T-cell (primary cell): ENCODE measurements around the gene SLAMF7. TPM values are rescaled to one million over a fixed set of nuclear protein-coding genes. Genes with fewer than 3 reads are reported as not detected.

Experiments
- ATAC-seq, 4 experiments: fragments of 200-7000 bp in 3 of 4; fragments of 150-1000 bp in 1 of 4; cut with Tn5 transposase; replicated peaks in 1 of 4; 1 replicate in 3 of 4; 2 replicates in 1 of 4; pipeline ENCODE4 v1.10.0; 2021; ENCODE audit warnings: moderate library complexity in 3 of 4, mild to moderate bottlenecking in 2 of 4, moderate number of reproducible peaks in 1 of 4
- CTCF ChIA-PET, 2 donors: fragments of 300-600 bp; sonication (Branson Sonifier 250); formaldehyde crosslinking; loops; one replicate each; lab custom pipeline; 2022; ENCODE audit warnings: antibody characterized with exemption in 2 of 2; lab: Charles Lee
- POLR2A ChIA-PET, 2 donors: fragments of 300-600 bp; sonication (Branson Sonifier 250); formaldehyde crosslinking; loops; one replicate each; lab custom pipeline; 2022; ENCODE audit warnings: antibody characterized with exemption in 2 of 2; lab: Charles Lee
- DNase-seq, 35 experiments: peaks; one replicate each; pipeline versions ENCODE4 v3.0.0 to v3.0.0-alpha.2; 2013 to 2023
- H3K27ac ChIP-seq: one replicate; pipeline ENCODE4 v1.5.1; 2013; ENCODE audit warnings: low read length
- H3K27me3 ChIP-seq, 2 experiments: replicated peaks in 1 of 2; 1 replicate in 1 of 2; 2 replicates in 1 of 2; pipeline versions ENCODE4 v1.6.1 to v1.7.0; 2013; ENCODE audit warnings: low read length in 1 of 2, mixed read lengths in 1 of 2; ENCODE audit not compliant: control insufficient read depth in 2 of 2, insufficient read depth in 2 of 2; ENCODE audit errors: extremely low read depth in 1 of 2
- H3K36me3 ChIP-seq, 2 donors: 1 replicate in 1 of 2; 2 replicates in 1 of 2; pipeline versions ENCODE4 v1.6.1 to v1.7.0; 2013; ENCODE audit warnings: low read length in 1 of 2; ENCODE audit not compliant: control insufficient read depth in 2 of 2, insufficient read depth in 1 of 2; ENCODE audit errors: extremely low read depth in 1 of 2
- H3K4me1 ChIP-seq, 2 experiments: 1 replicate in 1 of 2; 2 replicates in 1 of 2; pipeline versions ENCODE4 v1.6.1 to v1.7.0; 2013; ENCODE audit warnings: low read length in 2 of 2, mixed read lengths in 1 of 2; ENCODE audit not compliant: insufficient read depth in 2 of 2, control insufficient read depth in 1 of 2; ENCODE audit errors: extremely low read depth in 1 of 2
- H3K4me3 ChIP-seq, 2 donors: 1 replicate in 1 of 2; 2 replicates in 1 of 2; pipeline versions ENCODE4 v1.5.1 to v1.7.0; 2013; ENCODE audit warnings: mild to moderate bottlenecking in 2 of 2, low read length in 1 of 2, moderate library complexity in 1 of 2; ENCODE audit not compliant: control insufficient read depth in 1 of 2; ENCODE audit errors: extremely low read depth in 1 of 2
- H3K9me3 ChIP-seq: 2 replicates; pipeline ENCODE4 v1.7.0; 2013
- H3K27ac Mint-ChIP-seq, 2 donors: one replicate each; pipeline ENCODE4 v1.8.0; 2020 to 2021; ENCODE audit warnings: mild to moderate bottlenecking in 2 of 2, mixed read lengths in 2 of 2
- H3K27me3 Mint-ChIP-seq, 2 donors: one replicate each; pipeline ENCODE4 v1.8.0; 2021 to 2022; ENCODE audit warnings: mixed read lengths in 2 of 2
- H3K36me3 Mint-ChIP-seq: one replicate; pipeline ENCODE4 v1.8.0; 2021; ENCODE audit warnings: mixed read lengths
- H3K4me1 Mint-ChIP-seq, 3 donors: one replicate each; pipeline ENCODE4 v1.8.0; 2020 to 2022; ENCODE audit warnings: mixed read lengths in 3 of 3, mild to moderate bottlenecking in 1 of 3
- H3K4me3 Mint-ChIP-seq, 3 donors: one replicate each; pipeline ENCODE4 v1.8.0; 2020 to 2022; ENCODE audit warnings: mild to moderate bottlenecking in 3 of 3, mixed read lengths in 3 of 3, moderate library complexity in 3 of 3
- H3K9me3 Mint-ChIP-seq, 3 donors: one replicate each; pipeline ENCODE4 v1.8.0; 2020 to 2022; ENCODE audit warnings: mixed read lengths in 3 of 3
- WGBS: methylation state at CpG from one replicate; pipeline ENCODE4 v1.1.5; 2013; ENCODE audit warnings: missing lambda C conversion rate; ENCODE audit not compliant: insufficient coverage; 5-methylcytosine and 5-hydroxymethylcytosine counted together
- total RNA-seq, 35 experiments: library from RNA in 6 of 35; stranded (reverse) in 6 of 35; fragments of 120-200 nt in 1 of 35; gene quantifications; one replicate each; pipeline versions ENCODE4 v1.2.1 to v1.2.4 and lab custom pipeline; 2013 to 2026

SLAMF7 gene
- total RNA-seq, 5 donors from 2014 or later (not counting 1 experiment from before 2014, with no cell fraction given): 9.5 to 32.0 (median 25.5) TPM

DNA sequence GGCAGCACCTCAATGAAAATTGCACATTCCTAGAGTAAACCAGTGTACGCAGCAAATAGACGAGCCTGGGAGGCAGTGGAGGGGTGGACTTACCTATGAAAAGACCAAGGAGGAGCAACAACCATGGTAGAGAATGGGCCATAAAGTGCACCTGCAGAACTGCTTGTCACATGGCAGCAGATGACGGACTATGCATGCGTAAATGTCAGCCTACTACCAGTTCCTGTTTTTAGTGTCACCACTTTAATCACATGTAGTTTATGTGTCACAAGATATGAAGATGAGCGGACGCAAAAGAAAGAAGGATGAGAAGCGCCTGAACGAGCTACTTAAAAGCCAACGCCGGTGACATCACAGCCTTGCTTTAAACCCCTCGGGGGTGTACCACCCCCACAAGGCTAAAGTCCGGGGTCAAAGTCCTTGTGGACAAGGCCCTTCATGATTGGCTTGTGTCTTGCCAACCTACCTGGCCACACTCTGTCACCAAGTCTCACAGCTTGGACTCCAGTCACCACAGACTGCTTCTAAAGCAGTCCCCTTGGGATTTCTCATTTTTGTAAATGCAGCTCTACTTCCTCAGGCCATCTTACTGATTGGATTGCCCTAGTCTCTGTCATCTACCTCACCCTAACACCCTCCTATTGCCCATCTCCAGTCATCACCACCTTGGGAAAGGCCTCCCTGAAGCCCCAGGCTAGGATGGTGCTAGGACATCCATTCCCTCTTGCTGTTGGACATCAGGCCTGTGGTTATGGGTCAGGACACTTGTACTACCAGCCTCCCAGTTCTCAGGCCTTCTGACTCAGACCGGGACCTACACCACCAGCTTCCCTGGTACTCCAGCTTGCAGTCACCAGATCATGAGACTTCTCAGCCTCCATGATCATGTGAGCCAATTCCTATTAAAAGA, 50.9 kb downstream of the SLAMF7 start:
- Mint-ChIP-seq H3K27me3 (no peaks in the 10 kb centered on the region), H3K4me1 (peaks cover 10 to 18% (median 14%) of the 10 kb centered on the region in 3 donors), H3K27ac (peak overlapping the region; percentile 6 to 33), H3K9me3 (no peaks in the 10 kb centered on the region), H3K4me3 (no peak overlapping the region), H3K36me3 (no peaks in the 10 kb centered on the region)
- Histone ChIP-seq H3K27me3 (no peaks in the 10 kb centered on the region), H3K4me3 (no peak overlapping the region), H3K4me1 (peaks cover 0 to 3% of the 10 kb centered on the region in 2 experiments), H3K27ac (peak overlapping the region; percentile 56), H3K36me3 (no peaks in the 10 kb centered on the region), H3K9me3 (no peaks in the 10 kb centered on the region)
- ChIA-PET POLR2A (interaction anchor here (0.6 to 1.0 kb wide), 3 partner anchors 8 to 31 kb away, joined by 3 to 6 read pairs (median 3); no protein-coding TSS in a partner anchor), CTCF (interaction anchor here (0.5 to 1.0 kb wide), 2 partner anchors 104 to 195 kb away, joined by 3 to 7 read pairs; no protein-coding TSS in a partner anchor)
- peak in 1 of 35 experiments; percentile 29 for DNase-seq
- ATAC-seq: peak in 3 of 4 experiments; percentile 17 to 42 (median 19)
- 83% methylated on average over 8 of the region's 13 CpGs for WGBS

DNA sequence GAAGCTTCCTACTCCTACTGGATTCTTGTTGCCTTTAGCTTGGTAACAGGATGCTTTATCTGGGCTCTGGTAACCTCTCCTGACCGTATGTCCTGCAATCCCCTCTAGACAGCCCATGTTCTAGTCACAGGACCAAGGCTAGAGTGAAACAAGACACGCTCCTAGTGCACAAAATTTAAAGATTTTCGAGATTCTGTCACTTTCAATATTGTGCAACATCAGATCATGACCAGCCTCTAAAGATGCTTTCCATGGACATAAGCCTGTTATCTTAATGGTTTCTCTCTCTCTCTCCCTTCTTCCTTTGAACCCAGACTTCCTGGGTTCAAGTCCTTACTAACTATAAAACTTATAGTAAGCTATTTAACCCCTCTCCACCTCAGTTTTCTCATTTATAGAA, 55.3 kb downstream of the SLAMF7 start:
- Mint-ChIP-seq H3K4me3 (no peak overlapping the region), H3K9me3 (no peaks in the 10 kb centered on the region), H3K4me1 (peaks cover 31 to 58% (median 51%) of the 10 kb centered on the region in 3 donors), H3K27ac (peak overlapping the region; percentile 99), H3K27me3 (no peaks in the 10 kb centered on the region), H3K36me3 (peaks cover 6% of the 10 kb centered on the region)
- 50% methylated on average over 2 of the region's 3 CpGs for WGBS
- H3K4me1 ChIP-seq: peaks cover 19 to 30% of the 10 kb centered on the region in 2 experiments
- H3K9me3 ChIP-seq: no peaks in the 10 kb centered on the region
- POLR2A ChIA-PET: interaction anchor here (0.6 to 0.7 kb wide), 2 partner anchors 113 to 351 kb away, joined by 3 read pairs; no protein-coding TSS in a partner anchor
- no peak for DNase-seq
- peak overlapping the region; percentile 93 for H3K27ac ChIP-seq
- CTCF ChIA-PET: interaction anchor here (0.7 to 3.9 kb wide), 5 partner anchors 12 to 41 kb away, joined by 3 to 19 read pairs (median 4); no protein-coding TSS in a partner anchor
- peaks cover 0 to 11% of the 10 kb centered on the region in 2 donors for H3K36me3 ChIP-seq
- no peak overlapping the region for H3K4me3 ChIP-seq
- no peak for ATAC-seq
- no peaks in the 10 kb centered on the region for H3K27me3 ChIP-seq

DNA sequence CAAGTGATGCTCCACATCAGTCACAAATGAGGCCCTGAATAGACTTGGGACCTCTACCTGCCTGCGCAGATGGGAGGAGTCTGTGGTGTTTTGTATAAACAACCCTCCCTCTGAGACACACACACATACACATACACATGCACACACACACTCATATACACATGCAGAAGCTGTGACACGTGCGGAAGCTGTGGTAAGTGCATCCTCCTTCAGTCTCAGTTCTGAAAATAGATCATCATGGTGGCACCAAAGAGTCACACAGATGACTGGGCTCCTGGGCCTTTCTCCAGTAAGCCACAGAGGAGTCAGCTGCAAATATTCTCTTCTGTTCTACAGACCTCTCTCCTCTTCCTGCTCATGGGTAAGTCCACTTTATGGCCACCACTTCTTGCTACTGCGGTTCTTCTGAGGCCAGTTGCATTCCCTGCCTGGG, 56.9 kb downstream of the SLAMF7 start, which contains the start of gene LY9:
Gene LY9, plus strand, starts transcription at position 224 of the 433 bp plus-strand sequence. Its CDS starts 14 bp downstream, at position 238.
- no peaks in the 10 kb centered on the region for H3K27me3 Mint-ChIP-seq
- Histone ChIP-seq H3K36me3 (peaks cover 0 to 15% of the 10 kb centered on the region in 2 donors), H3K4me1 (peaks cover 33 to 37% of the 10 kb centered on the region in 2 experiments), H3K27ac (peak within 1 kb of the TSS; percentile 93), H3K9me3 (no peaks in the 10 kb centered on the region), H3K27me3 (no peaks in the 10 kb centered on the region), H3K4me3 (peak within 1 kb of the TSS; percentile 72 to 92)
- peaks cover 45 to 66% (median 61%) of the 10 kb centered on the region in 3 donors for H3K4me1 Mint-ChIP-seq
- peak; percentile 45 to 95 (median 84) for DNase-seq
- peak; percentile 86 to 90 (median 87) for ATAC-seq
- ChIA-PET CTCF (interaction anchor here (0.5 to 3.9 kb wide), 10 partner anchors 10 to 430 kb away, joined by 3 to 19 read pairs (median 4); partner anchors contain the start of gene CD244 (in 1 of the 2)), POLR2A (interaction anchor here in 1 of 2 donors (0.6 to 0.9 kb wide), 3 partner anchors 10 to 225 kb away, joined by 3 to 5 read pairs (median 5); partner anchors contain the start of gene F11R)
- H3K4me3 Mint-ChIP-seq: peak within 1 kb of the TSS; percentile 93 to 99 (median 98)
- peak within 1 kb of the TSS; percentile 99 for H3K27ac Mint-ChIP-seq
- H3K9me3 Mint-ChIP-seq: no peaks in the 10 kb centered on the region
- WGBS: 7% methylated on average over 3 of the region's 4 CpGs
- H3K36me3 Mint-ChIP-seq: peaks cover 18% of the 10 kb centered on the region

DNA sequence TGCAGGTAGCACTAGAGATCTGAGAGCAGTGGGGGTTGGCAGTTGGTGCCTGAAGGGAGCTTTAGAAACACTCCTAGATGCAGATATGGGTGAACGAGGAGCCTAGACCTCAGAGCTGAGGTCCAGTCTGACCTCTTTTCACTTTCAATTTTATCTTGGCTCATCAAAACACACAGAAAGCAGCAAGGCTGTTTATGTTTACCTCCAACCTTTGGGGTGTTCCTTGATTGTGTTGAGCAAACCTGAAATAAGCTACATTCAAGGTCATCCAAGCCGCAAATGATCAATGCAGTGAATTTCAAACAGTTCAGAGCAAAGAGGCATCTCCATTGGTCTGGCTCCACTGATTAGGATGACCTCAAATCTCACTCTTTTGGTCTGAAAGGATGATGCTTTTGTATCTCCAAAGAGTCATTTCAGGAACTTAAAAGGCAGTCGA, 58.2 kb downstream of the SLAMF7 start:
- ATAC-seq: no peak
- ChIA-PET POLR2A (interaction anchor here (0.5 to 1.6 kb wide), 3 partner anchors 9 to 95 kb away, joined by 3 to 6 read pairs (median 5); no protein-coding TSS in a partner anchor), CTCF (interaction anchor here (0.6 to 3.9 kb wide), 16 partner anchors 9 to 481 kb away, joined by 3 to 19 read pairs (median 4); partner anchors contain the start of gene ITLN2 (in 1 of the 2))
- Mint-ChIP-seq H3K9me3 (no peaks in the 10 kb centered on the region), H3K4me3 (peak overlapping the region; percentile 93 to 99 (median 98)), H3K27ac (peak overlapping the region; percentile 99), H3K4me1 (peaks cover 53 to 75% (median 69%) of the 10 kb centered on the region in 3 donors), H3K27me3 (no peaks in the 10 kb centered on the region), H3K36me3 (peaks cover 26% of the 10 kb centered on the region)
- no peaks in the 10 kb centered on the region for H3K9me3 ChIP-seq
- H3K4me3 ChIP-seq: peak overlapping the region; percentile 72 to 92
- no peaks in the 10 kb centered on the region for H3K27me3 ChIP-seq
- no peak for DNase-seq
- peaks cover 42 to 45% of the 10 kb centered on the region in 2 experiments for H3K4me1 ChIP-seq
- H3K36me3 ChIP-seq: peaks cover 5 to 23% of the 10 kb centered on the region in 2 donors
- H3K27ac ChIP-seq: peak overlapping the region; percentile 93
- WGBS: 38% methylated on average over 1 of the region's 3 CpGs

DNA sequence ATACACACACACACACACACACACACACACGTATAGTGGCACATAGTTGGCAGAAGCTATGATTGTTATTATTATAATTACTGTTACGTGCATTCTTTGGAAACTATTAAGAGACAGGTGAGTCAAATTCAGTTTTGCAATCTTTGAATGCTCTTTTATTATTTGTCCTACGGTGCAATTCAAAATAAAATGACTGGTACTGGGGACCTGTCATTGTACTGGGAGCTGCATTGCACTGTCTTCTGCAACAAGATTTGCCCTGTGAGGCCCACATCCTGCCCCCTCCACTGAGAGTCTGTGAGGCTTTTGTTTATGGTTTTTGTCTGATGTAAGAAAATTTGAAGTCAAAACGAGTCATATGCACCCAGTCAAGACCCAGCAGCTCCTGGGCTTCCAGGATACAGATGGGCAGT, 58.8 kb downstream of the SLAMF7 start:
- DNase-seq (peak; percentile 36 to 79 (median 66)), ATAC-seq (peak; percentile 51 to 71 (median 68))
- Mint-ChIP-seq H3K4me3 (peak overlapping the region; percentile 93 to 99 (median 98)), H3K4me1 (peaks cover 57 to 80% (median 73%) of the 10 kb centered on the region in 3 donors), H3K9me3 (no peaks in the 10 kb centered on the region), H3K27me3 (no peaks in the 10 kb centered on the region), H3K27ac (peak overlapping the region; percentile 99), H3K36me3 (peaks cover 31% of the 10 kb centered on the region)
- peaks cover 6 to 29% of the 10 kb centered on the region in 2 donors for H3K36me3 ChIP-seq
- H3K27ac ChIP-seq: peak overlapping the region; percentile 93
- ChIA-PET CTCF (interaction anchor here (0.6 to 3.9 kb wide), 20 partner anchors 8 to 492 kb away, joined by 3 to 19 read pairs (median 4); partner anchors contain the start of gene ITLN2 (in 1 of the 2)), POLR2A (interaction anchor here (0.6 to 1.6 kb wide), 4 partner anchors 8 to 20 kb away, joined by 3 to 6 read pairs (median 3); no protein-coding TSS in a partner anchor)
- no peaks in the 10 kb centered on the region for H3K27me3 ChIP-seq
- 0% methylated on average over 1 of the region's 4 CpGs for WGBS
- H3K4me1 ChIP-seq: peaks cover 43 to 48% of the 10 kb centered on the region in 2 experiments
- H3K9me3 ChIP-seq: no peaks in the 10 kb centered on the region
- peak overlapping the region; percentile 72 to 92 for H3K4me3 ChIP-seq
